CD14-positive monocyte (primary cell): ENCODE data around the gene PRR23E. TPM values are rescaled to one million over a fixed set of nuclear protein-coding genes. Genes with fewer than 3 reads are reported as not detected.

Source experiments
- DNase-seq, 3 donors: peaks; one replicate each; pipeline ENCODE4 v3.0.0-alpha.2; 2011 to 2022
- H2AFZ ChIP-seq: 2 replicates; pipeline ENCODE4 v1.6.0; 2012; ENCODE audit warnings: mild to moderate bottlenecking, low read depth, low read length, inconsistent platforms; ENCODE audit not compliant: insufficient read depth, poor library complexity, severe bottlenecking
- H3K27ac ChIP-seq, 2 donors: 1 replicate in 1 of 2; 2 replicates in 1 of 2; pipeline ENCODE4 v1.5.1; 2012 to 2013; ENCODE audit warnings: low read length in 2 of 2, control low read depth in 1 of 2, inconsistent platforms in 1 of 2, low read depth in 1 of 2, mild to moderate bottlenecking in 1 of 2
- H3K27me3 ChIP-seq, 2 donors: one replicate each; pipeline versions ENCODE4 v1.6.0 to v1.6.1; 2011 to 2013; ENCODE audit warnings: low read length in 2 of 2; ENCODE audit not compliant: control insufficient read depth in 2 of 2, insufficient read depth in 2 of 2
- H3K36me3 ChIP-seq, 2 donors: replicated peaks in 1 of 2; 1 replicate in 1 of 2; 2 replicates in 1 of 2; pipeline versions ENCODE4 v1.5.1 to v1.6.1; 2012 to 2013; ENCODE audit warnings: low read length in 2 of 2, control low read depth in 1 of 2, inconsistent platforms in 1 of 2, mild to moderate bottlenecking in 1 of 2; ENCODE audit not compliant: insufficient read depth in 2 of 2, control insufficient read depth in 1 of 2
- H3K4me1 ChIP-seq, 2 donors: 1 replicate in 1 of 2; 2 replicates in 1 of 2; pipeline versions ENCODE4 v1.5.1 to v1.6.1; 2012 to 2013; ENCODE audit warnings: low read length in 2 of 2, control low read depth in 1 of 2, inconsistent platforms in 1 of 2, mild to moderate bottlenecking in 1 of 2, moderate library complexity in 1 of 2; ENCODE audit not compliant: insufficient read depth in 2 of 2, control insufficient read depth in 1 of 2
- H3K4me2 ChIP-seq: replicated peaks from 2 replicates; pipeline ENCODE3; 2012; ENCODE audit warnings: low read length, moderate library complexity, mild to moderate bottlenecking; ENCODE audit not compliant: poor library complexity, severe bottlenecking; ENCODE audit errors: extremely low read depth
- H3K4me3 ChIP-seq, 3 experiments: fragments of 200-600 bp in 1 of 3; sonication (generic) in 1 of 3; replicated peaks in 1 of 3; 1 replicate in 2 of 3; 2 replicates in 1 of 3; pipeline ENCODE4 v1.5.1; 2011 to 2013; ENCODE audit warnings: low read length in 3 of 3, mild to moderate bottlenecking in 3 of 3, control low read depth in 2 of 3, low read depth in 2 of 3, inconsistent platforms in 1 of 3, moderate library complexity in 1 of 3
- H3K79me2 ChIP-seq: 2 replicates; pipeline ENCODE4 v1.6.0; 2012; ENCODE audit warnings: mild to moderate bottlenecking, control low read depth, inconsistent platforms, low read length, moderate library complexity; ENCODE audit not compliant: insufficient read depth
- H3K9ac ChIP-seq: 2 replicates; pipeline ENCODE4 v1.6.0; 2017; ENCODE audit warnings: low read length, mild to moderate bottlenecking; ENCODE audit not compliant: insufficient read depth, poor library complexity, severe bottlenecking
- H3K9me3 ChIP-seq, 2 donors: replicated peaks in 1 of 2; 1 replicate in 1 of 2; 2 replicates in 1 of 2; pipeline versions ENCODE4 v1.5.1 to v1.6.1; 2012 to 2013; ENCODE audit warnings: low read length in 2 of 2, control low read depth in 1 of 2; ENCODE audit not compliant: control insufficient read depth in 1 of 2, insufficient read depth in 1 of 2
- H4K20me1 ChIP-seq: 2 replicates; pipeline ENCODE4 v1.6.0; 2012; ENCODE audit warnings: mild to moderate bottlenecking, low read length, control low read depth, moderate library complexity; ENCODE audit not compliant: insufficient read depth
- H3K27ac Mint-ChIP-seq, 7 donors: one replicate each; pipeline ENCODE4 v1.8.0; 2020; ENCODE audit warnings: mild to moderate bottlenecking in 7 of 7, mixed read lengths in 7 of 7, moderate library complexity in 6 of 7, inconsistent platforms in 2 of 7
- H3K27me3 Mint-ChIP-seq, 3 donors: one replicate each; pipeline ENCODE4 v1.8.0; 2021 to 2022; ENCODE audit warnings: low read depth in 3 of 3, mild to moderate bottlenecking in 3 of 3, mixed read lengths in 3 of 3, moderate library complexity in 3 of 3, inconsistent platforms in 1 of 3
- H3K36me3 Mint-ChIP-seq, 2 donors: one replicate each; pipeline ENCODE4 v1.8.0; 2020; ENCODE audit warnings: mixed read lengths in 2 of 2, inconsistent platforms in 1 of 2, mild to moderate bottlenecking in 1 of 2
- H3K4me1 Mint-ChIP-seq: one replicate; pipeline ENCODE4 v1.8.0; 2020; ENCODE audit warnings: mild to moderate bottlenecking, mixed read lengths
- H3K4me3 Mint-ChIP-seq, 2 donors: one replicate each; pipeline ENCODE4 v1.8.0; 2020; ENCODE audit warnings: mild to moderate bottlenecking in 2 of 2, mixed read lengths in 2 of 2, moderate library complexity in 1 of 2
- H3K9me3 Mint-ChIP-seq, 7 donors: one replicate each; pipeline ENCODE4 v1.8.0; 2020 to 2022; ENCODE audit warnings: mixed read lengths in 7 of 7, mild to moderate bottlenecking in 6 of 7, moderate library complexity in 6 of 7, inconsistent platforms in 2 of 7
- CTCF ChIP-seq: fragments of 200-600 bp; IDR thresholded peaks from one replicate; pipeline ENCODE4 v1.8.0; 2022; ENCODE audit warnings: antibody characterized with exemption, mild to moderate bottlenecking
- WGBS: methylation state at CpG from one replicate; pipeline ENCODE4 v1.1.5; 2013; ENCODE audit warnings: missing lambda C conversion rate; ENCODE audit not compliant: insufficient coverage; 5-methylcytosine and 5-hydroxymethylcytosine counted together
- intact Hi-C, 2 donors: fragments of 100-400 bp; cut with micrococcal nuclease; formaldehyde crosslinking; loops; one replicate each; pipeline versions ENCODE4 v1.15.0 to v1.15.1; 2023
- polyA plus RNA-seq, 3 donors: library from polyadenylated mRNA; depleted of rRNA in 1 of 3; unstranded in 2 of 3; stranded (reverse) in 1 of 3; fragments of 300-500 nt in 2 of 3; fragments of >200 nt in 1 of 3; fragmentation: Illumina TruSeq in 2 of 3; gene quantifications; 1 replicate in 2 of 3; 2 replicates in 1 of 3; pipeline ENCODE4 v1.2.3, GENCODE V29; 2012 to 2021

Gene PRR23E
- polyA plus RNA-seq, 3 donors: not detected

GRCh38 chr3:127165694-127166485 is 27.0 kb upstream of the PRR23E start:
- Mint-ChIP-seq H3K4me1 (no peaks in the 10 kb centered on the region), H3K27ac (peak overlapping the region in 1 of 7 donors; percentile 25), H3K27me3 (peaks cover 5 to 11% (median 11%) of the 10 kb centered on the region in 3 donors), H3K9me3 (peaks cover 0 to 4% (median 0%) of the 10 kb centered on the region in 7 donors), H3K4me3 (no peak overlapping the region), H3K36me3 (no peaks in the 10 kb centered on the region)
- H4K20me1 ChIP-seq: no peaks in the 10 kb centered on the region
- no peaks in the 10 kb centered on the region for H3K9me3 ChIP-seq
- 86% methylated on average over 2 of the region's 5 CpGs for WGBS
- DNase-seq: no peak
- H3K9ac ChIP-seq: no peak overlapping the region
- no peaks in the 10 kb centered on the region for H3K79me2 ChIP-seq
- no peak overlapping the region for H3K4me3 ChIP-seq
- no peak overlapping the region for H3K27ac ChIP-seq
- H2AFZ ChIP-seq: no peak overlapping the region
- intact Hi-C loops: no loop called here
- H3K4me2 ChIP-seq: no peak overlapping the region
- H3K27me3 ChIP-seq: no peaks in the 10 kb centered on the region
- H3K4me1 ChIP-seq: no peaks in the 10 kb centered on the region
- TF ChIP-seq CTCF: no peak
- H3K36me3 ChIP-seq: no peaks in the 10 kb centered on the region

- Histone ChIP-seq H3K9me3 (no peaks in the 10 kb centered on the region), H3K27ac (no peak overlapping the region), H3K79me2 (no peaks in the 10 kb centered on the region), H4K20me1 (no peaks in the 10 kb centered on the region), H3K4me1 (no peaks in the 10 kb centered on the region), H2AFZ (no peak overlapping the region), H3K36me3 (no peaks in the 10 kb centered on the region), H3K4me3 (no peak overlapping the region), H3K4me2 (no peak overlapping the region), H3K9ac (no peak overlapping the region), H3K27me3 (peaks cover 0 to 4% of the 10 kb centered on the region in 2 donors)
- Mint-ChIP-seq H3K27me3 (peaks cover 5 to 12% (median 12%) of the 10 kb centered on the region in 3 donors), H3K27ac (no peak overlapping the region), H3K36me3 (no peaks in the 10 kb centered on the region), H3K9me3 (peaks cover 0 to 4% (median 0%) of the 10 kb centered on the region in 7 donors), H3K4me3 (no peak overlapping the region), H3K4me1 (no peaks in the 10 kb centered on the region)
- no peak for DNase-seq
- no peak for TF ChIP-seq CTCF
- WGBS: 91% methylated on average over 9 of the region's 9 CpGs
- intact Hi-C loops: no loop called here
Measured at GRCh38 chr3:127166501-127167065, 26.3 kb upstream of the PRR23E start.
